NCI-H345 treated with DMSO at 0.1 percent for 48 hours (cell line): ENCODE data around the gene SARNP.
"Not testable (repeated sequence)": the region's sequence is repeated elsewhere in the genome, so short reads cannot be mapped to it uniquely, and the experiment has no call there.

ENCODE experiments used
- DNase-seq: peaks from one replicate; lab custom pipeline; 2025; ENCODE audit not compliant: unreplicated experiment; lab: John Stamatoyannopoulos, UW

The SARNP gene

GRCh38 chr12:55817345-55818139, at the start of gene SARNP, which contains the start of gene ORMDL2:
Gene SARNP (minus strand): TSS chr12:55817724. CDS start chr12:55817701, 23 bp downstream.
Gene ORMDL2 (plus strand): TSS chr12:55818041. CDS start chr12:55819000, 959 bp downstream.
- peak; percentile 100 for DNase-seq

- DNase-seq, result not testable (repeated sequence)
Measured at GRCh38 chr12:55866454-55867004, 49.0 kb upstream of the SARNP start.

GRCh38 chr12:55865327-55865726, 47.8 kb upstream of the SARNP start:
- DNase-seq, result no peak

- not testable (repeated sequence) for DNase-seq
Measured at GRCh38 chr12:55862931-55863330, 45.4 kb upstream of the SARNP start.

- no peak for DNase-seq
Measured at GRCh38 chr12:55862286-55862685, 44.8 kb upstream of the SARNP start.

- DNase-seq, result no peak
Measured at GRCh38 chr12:55861871-55862270, 44.3 kb upstream of the SARNP start.

GRCh38 chr12:55861396-55861795, 43.9 kb upstream of the SARNP start:
- DNase-seq, result no peak

GRCh38 chr12:55852740-55853139, 35.2 kb upstream of the SARNP start:
- no peak for DNase-seq

GRCh38 chr12:55850893-55851292, 33.4 kb upstream of the SARNP start:
- no peak for DNase-seq

GRCh38 chr12:55850401-55850800, 32.9 kb upstream of the SARNP start:
- DNase-seq, result no peak

GRCh38 chr12:55849616-55850343, 32.3 kb upstream of the SARNP start:
- DNase-seq, result no peak

- DNase-seq, result no peak
Measured at GRCh38 chr12:55847603-55848291, 30.2 kb upstream of the SARNP start.

- DNase-seq, result no peak
Measured at GRCh38 chr12:55847033-55847432, 29.5 kb upstream of the SARNP start.

GRCh38 chr12:55845785-55846496, 28.4 kb upstream of the SARNP start:
- no peak for DNase-seq

GRCh38 chr12:55845361-55845760, 27.8 kb upstream of the SARNP start:
- no peak for DNase-seq

GRCh38 chr12:55844961-55845360, 27.4 kb upstream of the SARNP start:
- DNase-seq, result no peak

GRCh38 chr12:55843431-55843830, 25.9 kb upstream of the SARNP start:
- no peak for DNase-seq

- DNase-seq, result no peak
Measured at GRCh38 chr12:55842681-55843429, 25.3 kb upstream of the SARNP start, which contains the start of gene MMP19. Gene MMP19 (minus strand): TSS chr12:55842936. CDS start chr12:55842830, 106 bp downstream.

- no peak for DNase-seq
Measured at GRCh38 chr12:55840581-55841351, 23.2 kb upstream of the SARNP start.
